DND-41 (cell line): ENCODE measurements around the gene DNASE1L2.

Experiments
- ATAC-seq: fragments of 200-7000 bp; cut with Tn5 transposase; 3 replicates; pipeline ENCODE4 v1.9.1; 2021; ENCODE audit warnings: low read depth; ENCODE audit not compliant: insufficient read depth
- DNase-seq: peaks from one replicate; pipeline ENCODE4 v3.0.0-alpha.2; 2020
- H2AFZ ChIP-seq: 2 replicates; pipeline ENCODE4 v1.6.0; 2012; ENCODE audit warnings: low read depth, low read length
- H3K27ac ChIP-seq: 2 replicates; pipeline ENCODE4 v1.5.1; 2012; ENCODE audit warnings: low read length, inconsistent platforms
- H3K27me3 ChIP-seq: fragments of 200-600 bp; sonication (generic); 2 replicates; pipeline ENCODE4 v1.6.0; 2012; ENCODE audit warnings: low read length, mild to moderate bottlenecking, inconsistent platforms; ENCODE audit not compliant: insufficient read depth, poor library complexity
- H3K36me3 ChIP-seq: 2 replicates; pipeline ENCODE4 v1.5.1; 2012; ENCODE audit warnings: low read length, inconsistent platforms; ENCODE audit not compliant: insufficient read depth
- H3K4me1 ChIP-seq: 2 replicates; pipeline ENCODE4 v1.5.1; 2012; ENCODE audit warnings: mild to moderate bottlenecking, low read length; ENCODE audit not compliant: insufficient read depth
- H3K4me2 ChIP-seq: 2 replicates; pipeline ENCODE4 v1.6.0; 2012; ENCODE audit warnings: mild to moderate bottlenecking, moderate library complexity, low read length, inconsistent platforms; ENCODE audit not compliant: insufficient read depth
- H3K4me3 ChIP-seq, 2 experiments: fragments of 200-600 bp in 1 of 2; shearing (Covaris generic) in 1 of 2; 2 replicates each; pipeline ENCODE4 v1.5.1; 2012 to 2016; ENCODE audit warnings: inconsistent platforms in 2 of 2, low read length in 2 of 2, mild to moderate bottlenecking in 2 of 2, low read depth in 1 of 2, moderate library complexity in 1 of 2
- H3K79me2 ChIP-seq: 2 replicates; pipeline ENCODE4 v1.6.0; 2012; ENCODE audit warnings: low read length, inconsistent platforms; ENCODE audit not compliant: insufficient read depth
- H3K9ac ChIP-seq: 2 replicates; pipeline ENCODE4 v1.6.0; 2012; ENCODE audit warnings: low read depth, mild to moderate bottlenecking, inconsistent platforms, low read length, moderate library complexity
- H3K9me3 ChIP-seq: 2 replicates; pipeline ENCODE4 v1.5.1; 2012; ENCODE audit warnings: low read length, moderate library complexity, mild to moderate bottlenecking, inconsistent platforms; ENCODE audit not compliant: insufficient read depth, severe bottlenecking
- H4K20me1 ChIP-seq: 2 replicates; pipeline ENCODE4 v1.6.0; 2012; ENCODE audit warnings: low read length; ENCODE audit not compliant: insufficient read depth
- EZH2 ChIP-seq: IDR thresholded peaks from 3 replicates; pipeline ENCODE4 v1.6.1; 2012; ENCODE audit warnings: borderline replicate concordance, low read depth, mild to moderate bottlenecking, moderate library complexity, low read length, inconsistent platforms; ENCODE audit not compliant: severe bottlenecking
- TF ChIP-seq, protein P1 (sequence below): IDR thresholded peaks from 2 replicates; pipeline ENCODE4 v1.5.1; 2012; ENCODE audit warnings: borderline replicate concordance, low read length, moderate library complexity, mild to moderate bottlenecking; ENCODE audit not compliant: poor library complexity, severe bottlenecking; ENCODE audit errors: extremely low read depth

The DNASE1L2 gene

DNA sequence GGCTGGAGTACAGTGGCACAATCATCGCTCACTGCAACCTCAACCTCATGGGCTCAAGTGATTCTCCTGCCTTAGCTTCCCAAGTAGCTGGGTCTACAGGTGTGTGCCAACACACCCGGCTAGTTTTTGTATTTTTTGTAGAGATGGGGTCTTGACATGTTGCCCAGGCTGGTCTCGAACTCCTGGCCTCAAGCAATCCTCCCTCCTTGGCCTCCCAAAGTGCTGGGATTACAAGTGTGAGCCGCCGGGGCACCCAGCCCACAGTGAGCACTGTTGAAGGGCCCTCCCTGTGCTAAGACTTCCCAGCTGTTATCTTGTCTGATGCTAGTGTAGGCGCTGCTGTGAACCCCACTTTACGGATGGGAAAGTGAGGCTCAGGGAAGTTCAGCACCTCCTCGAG is 47.8 kb upstream of the DNASE1L2 start:
- no peak for DNase-seq
- H3K9ac ChIP-seq = no peak overlapping the region
- no peak for TF ChIP-seq EZH2
- TF ChIP-seq, protein P1, sequence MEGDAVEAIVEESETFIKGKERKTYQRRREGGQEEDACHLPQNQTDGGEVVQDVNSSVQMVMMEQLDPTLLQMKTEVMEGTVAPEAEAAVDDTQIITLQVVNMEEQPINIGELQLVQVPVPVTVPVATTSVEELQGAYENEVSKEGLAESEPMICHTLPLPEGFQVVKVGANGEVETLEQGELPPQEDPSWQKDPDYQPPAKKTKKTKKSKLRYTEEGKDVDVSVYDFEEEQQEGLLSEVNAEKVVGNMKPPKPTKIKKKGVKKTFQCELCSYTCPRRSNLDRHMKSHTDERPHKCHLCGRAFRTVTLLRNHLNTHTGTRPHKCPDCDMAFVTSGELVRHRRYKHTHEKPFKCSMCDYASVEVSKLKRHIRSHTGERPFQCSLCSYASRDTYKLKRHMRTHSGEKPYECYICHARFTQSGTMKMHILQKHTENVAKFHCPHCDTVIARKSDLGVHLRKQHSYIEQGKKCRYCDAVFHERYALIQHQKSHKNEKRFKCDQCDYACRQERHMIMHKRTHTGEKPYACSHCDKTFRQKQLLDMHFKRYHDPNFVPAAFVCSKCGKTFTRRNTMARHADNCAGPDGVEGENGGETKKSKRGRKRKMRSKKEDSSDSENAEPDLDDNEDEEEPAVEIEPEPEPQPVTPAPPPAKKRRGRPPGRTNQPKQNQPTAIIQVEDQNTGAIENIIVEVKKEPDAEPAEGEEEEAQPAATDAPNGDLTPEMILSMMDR = no peak

DNA sequence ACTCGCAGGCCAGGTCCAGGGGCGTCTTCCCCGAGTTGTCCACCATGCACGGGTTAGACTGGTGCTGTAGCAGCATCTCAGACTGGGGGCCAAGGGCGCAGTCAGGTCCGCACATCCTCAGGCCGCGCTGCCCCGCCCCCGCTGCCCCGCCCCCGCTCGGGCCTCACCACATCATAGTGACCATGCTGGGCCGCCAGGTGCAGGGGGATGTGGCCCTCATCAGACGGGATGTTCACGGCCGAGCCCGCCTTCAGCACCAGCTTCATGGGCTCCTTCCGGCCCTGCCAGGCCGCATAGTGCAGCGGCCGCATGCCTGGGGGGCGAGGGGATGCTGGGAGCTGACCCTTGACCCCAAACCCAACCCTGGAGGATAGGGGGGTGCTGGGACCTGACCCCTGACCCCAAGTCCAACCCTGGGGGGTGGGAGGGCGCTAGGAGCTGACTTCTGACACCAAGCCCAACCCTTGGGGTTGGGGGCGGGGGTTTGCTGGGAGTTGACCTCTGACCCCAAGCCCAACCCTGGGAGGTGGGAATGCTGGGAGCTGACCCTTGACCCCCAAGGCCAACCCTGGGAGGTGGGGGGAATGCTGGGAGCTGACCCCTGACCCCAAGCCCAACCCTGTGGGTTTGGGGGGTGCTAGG is 46.9 kb upstream of the DNASE1L2 start:
- H3K27ac ChIP-seq = no peak overlapping the region
- no peak overlapping the region for H3K4me3 ChIP-seq
- no peaks in the 10 kb centered on the region for H3K79me2 ChIP-seq
- H3K4me1 ChIP-seq = no peaks in the 10 kb centered on the region
- no peak overlapping the region for H2AFZ ChIP-seq
- H3K4me2 ChIP-seq = no peak overlapping the region
- ATAC-seq (no peak), DNase-seq (no peak)
- H3K9me3 ChIP-seq = no peaks in the 10 kb centered on the region
- no peak overlapping the region for H3K9ac ChIP-seq
- peaks cover 5% of the 10 kb centered on the region; the same call in 1 of the 2 replicates for H4K20me1 ChIP-seq
- no peaks in the 10 kb centered on the region for H3K36me3 ChIP-seq
- H3K27me3 ChIP-seq = peaks cover 8% of the 10 kb centered on the region
- no peak for TF ChIP-seq EZH2
- TF ChIP-seq, protein P1 = no peak

More for the DNA sequence above, 47.8 kb upstream of the DNASE1L2 start:
- no peak for ATAC-seq
- H2AFZ ChIP-seq = no peak overlapping the region
- no peaks in the 10 kb centered on the region for H3K36me3 ChIP-seq
- no peak overlapping the region for H3K4me3 ChIP-seq
- H3K27ac ChIP-seq = no peak overlapping the region
- no peaks in the 10 kb centered on the region for H3K9me3 ChIP-seq
- peaks cover 2% of the 10 kb centered on the region; the same call in 1 of the 2 replicates for H4K20me1 ChIP-seq
- no peaks in the 10 kb centered on the region for H3K79me2 ChIP-seq
- no peak overlapping the region for H3K4me2 ChIP-seq
- no peaks in the 10 kb centered on the region for H3K27me3 ChIP-seq
- H3K4me1 ChIP-seq = no peaks in the 10 kb centered on the region

DNA sequence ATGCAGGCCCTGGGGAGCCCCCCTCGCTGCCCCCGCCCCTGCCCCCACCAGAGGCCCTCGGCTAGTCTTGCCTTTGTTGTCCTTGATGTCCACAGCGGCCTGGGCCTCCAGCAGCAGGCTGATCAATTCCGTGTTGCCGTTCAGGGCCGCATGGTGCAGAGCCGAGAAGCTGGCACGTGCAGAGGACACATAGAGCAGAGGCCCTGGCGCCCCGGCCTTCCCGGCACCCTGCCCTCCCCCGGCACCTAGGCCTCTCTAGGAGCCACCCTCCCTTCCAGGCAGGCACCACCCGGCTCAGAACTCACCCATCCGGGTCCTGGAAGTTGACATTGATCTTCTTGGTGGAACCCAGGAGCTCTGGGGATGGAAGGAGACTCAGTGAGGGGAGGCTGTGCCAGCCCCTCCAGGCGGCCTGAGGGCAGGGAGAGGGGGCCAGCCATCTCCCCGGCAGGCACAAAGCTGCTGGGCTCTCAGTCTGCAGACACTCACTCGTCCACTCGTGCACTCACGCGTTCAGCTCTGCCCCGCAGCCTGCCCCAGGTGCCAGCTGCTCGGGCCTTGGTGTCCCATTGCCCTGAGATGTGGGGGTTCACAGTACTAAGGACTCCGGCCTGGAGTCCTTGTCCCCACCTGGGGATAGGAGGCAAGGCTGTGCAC is 46.1 kb upstream of the DNASE1L2 start:
- H3K27me3 ChIP-seq = peaks cover 15% of the 10 kb centered on the region
- H3K36me3 ChIP-seq = no peaks in the 10 kb centered on the region
- no peaks in the 10 kb centered on the region for H3K9me3 ChIP-seq
- no peak overlapping the region for H3K9ac ChIP-seq
- no peak overlapping the region for H3K4me3 ChIP-seq
- no peak overlapping the region for H2AFZ ChIP-seq
- H4K20me1 ChIP-seq = peaks cover 10% of the 10 kb centered on the region
- H3K79me2 ChIP-seq = no peaks in the 10 kb centered on the region
- H3K4me2 ChIP-seq = no peak overlapping the region
- TF ChIP-seq, protein P1 = no peak
- TF ChIP-seq EZH2 = no peak
- H3K4me1 ChIP-seq = peaks cover under 1% of the 10 kb centered on the region; the same call in 1 of the 2 replicates
- no peak for DNase-seq
- H3K27ac ChIP-seq = no peak overlapping the region
- ATAC-seq = no peak
